Measurements from ENCODE around the gene SLC27A2.

Gene SLC27A2

DNA sequence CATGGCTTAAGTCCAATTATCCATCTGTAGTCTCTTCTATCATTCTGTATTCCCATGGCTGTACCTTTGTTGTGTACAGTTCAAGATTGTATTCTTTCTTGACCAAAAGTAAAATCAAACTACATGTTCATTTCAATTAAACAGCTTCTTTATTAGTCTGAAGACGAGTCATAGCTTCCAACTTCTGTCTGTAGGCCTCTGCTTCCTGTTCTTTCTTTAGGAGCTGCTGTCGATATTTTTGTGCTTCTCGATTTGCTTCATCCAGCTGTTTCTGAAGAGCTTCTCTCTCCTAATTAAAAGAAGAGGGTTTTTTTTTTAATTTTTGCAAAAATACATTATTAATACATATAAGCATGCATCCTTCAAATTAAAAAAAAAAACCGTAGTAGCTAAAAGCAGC, 96.5 kb downstream of the SLC27A2 start:
- no peak for ATAC-seq
- TF ChIP-seq ISL1 (CRISPR knock-in tag; IDR thresholded peaks at IDR 0.05) = no peak
- no peak for TF ChIP-seq ZNF565 (CRISPR knock-in tag; conservative IDR thresholded peaks at IDR 0.05; ENCODE audit: low read depth)
- TF ChIP-seq PPARA (CRISPR knock-in tag; IDR thresholded peaks at IDR 0.05; ENCODE audit: borderline replicate concordance) = no peak
- TF ChIP-seq SNAI2 (CRISPR knock-in tag; IDR thresholded peaks at IDR 0.05) = no peak
- TF ChIP-seq ZC3H10 (CRISPR knock-in tag; IDR thresholded peaks at IDR 0.05) = no peak
- TF ChIP-seq ZFP30 (CRISPR knock-in tag; IDR thresholded peaks at IDR 0.05) = no peak
- TF ChIP-seq, protein P1, sequence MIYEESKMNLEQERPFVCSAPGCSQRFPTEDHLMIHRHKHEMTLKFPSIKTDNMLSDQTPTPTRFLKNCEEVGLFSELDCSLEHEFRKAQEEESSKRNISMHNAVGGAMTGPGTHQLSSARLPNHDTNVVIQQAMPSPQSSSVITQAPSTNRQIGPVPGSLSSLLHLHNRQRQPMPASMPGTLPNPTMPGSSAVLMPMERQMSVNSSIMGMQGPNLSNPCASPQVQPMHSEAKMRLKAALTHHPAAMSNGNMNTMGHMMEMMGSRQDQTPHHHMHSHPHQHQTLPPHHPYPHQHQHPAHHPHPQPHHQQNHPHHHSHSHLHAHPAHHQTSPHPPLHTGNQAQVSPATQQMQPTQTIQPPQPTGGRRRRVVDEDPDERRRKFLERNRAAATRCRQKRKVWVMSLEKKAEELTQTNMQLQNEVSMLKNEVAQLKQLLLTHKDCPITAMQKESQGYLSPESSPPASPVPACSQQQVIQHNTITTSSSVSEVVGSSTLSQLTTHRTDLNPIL (CRISPR knock-in tag; IDR thresholded peaks at IDR 0.05; ENCODE audit: low read depth) = no peak
- TF ChIP-seq ARNTL (CRISPR knock-in tag; IDR thresholded peaks at IDR 0.05; ENCODE audit: borderline replicate concordance, low read depth) = no peak
- TF ChIP-seq ESRRG (CRISPR knock-in tag; IDR thresholded peaks at IDR 0.05) = no peak
- no peak for TF ChIP-seq TCF4 (CRISPR knock-in tag; IDR thresholded peaks at IDR 0.05; ENCODE audit: borderline replicate concordance)
- TF ChIP-seq, protein P2, sequence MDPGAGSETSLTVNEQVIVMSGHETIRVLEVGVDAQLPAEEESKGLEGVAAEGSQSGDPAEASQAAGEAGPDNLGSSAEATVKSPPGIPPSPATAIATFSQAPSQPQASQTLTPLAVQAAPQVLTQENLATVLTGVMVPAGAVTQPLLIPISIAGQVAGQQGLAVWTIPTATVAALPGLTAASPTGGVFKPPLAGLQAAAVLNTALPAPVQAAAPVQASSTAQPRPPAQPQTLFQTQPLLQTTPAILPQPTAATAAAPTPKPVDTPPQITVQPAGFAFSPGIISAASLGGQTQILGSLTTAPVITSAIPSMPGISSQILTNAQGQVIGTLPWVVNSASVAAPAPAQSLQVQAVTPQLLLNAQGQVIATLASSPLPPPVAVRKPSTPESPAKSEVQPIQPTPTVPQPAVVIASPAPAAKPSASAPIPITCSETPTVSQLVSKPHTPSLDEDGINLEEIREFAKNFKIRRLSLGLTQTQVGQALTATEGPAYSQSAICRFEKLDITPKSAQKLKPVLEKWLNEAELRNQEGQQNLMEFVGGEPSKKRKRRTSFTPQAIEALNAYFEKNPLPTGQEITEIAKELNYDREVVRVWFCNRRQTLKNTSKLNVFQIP (CRISPR knock-in tag; IDR thresholded peaks at IDR 0.05; ENCODE audit: borderline replicate concordance, low read depth) = no peak

DNA sequence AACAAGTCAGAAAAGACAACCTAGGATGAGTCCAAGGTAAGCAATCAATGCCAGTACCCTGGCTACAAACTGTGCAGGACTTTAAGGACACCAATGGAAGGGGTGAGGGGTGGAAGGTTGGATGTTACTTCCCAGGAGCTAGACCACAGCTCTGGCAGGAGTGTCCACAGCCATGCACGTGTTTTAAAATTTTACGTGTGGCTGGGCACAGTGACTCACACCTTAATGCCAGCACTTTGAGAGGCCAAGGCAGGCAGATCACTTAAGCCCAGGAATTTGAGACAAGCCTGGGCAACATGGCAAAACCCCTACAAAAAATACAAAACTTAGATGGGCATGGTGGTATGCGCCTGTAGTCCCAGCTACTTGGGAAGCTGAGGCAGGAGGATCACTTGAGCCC, 98.3 kb downstream of the SLC27A2 start:
- TF ChIP-seq ZC3H10 (CRISPR knock-in tag; IDR thresholded peaks at IDR 0.05) (no peak), PPARA (CRISPR knock-in tag; IDR thresholded peaks at IDR 0.05; ENCODE audit: borderline replicate concordance) (no peak), TOX (CRISPR knock-in tag; IDR thresholded peaks at IDR 0.05; ENCODE audit: borderline replicate concordance) (no peak), OSR1 (CRISPR knock-in tag; IDR thresholded peaks at IDR 0.05) (no peak), BACH2 (CRISPR knock-in tag; IDR thresholded peaks at IDR 0.05; ENCODE audit: borderline replicate concordance) (no peak), ZFP30 (CRISPR knock-in tag; IDR thresholded peaks at IDR 0.05) (no peak), CSDC2 (CRISPR knock-in tag; IDR thresholded peaks at IDR 0.05) (no peak), ZFP3 (CRISPR knock-in tag; IDR thresholded peaks at IDR 0.05) (no peak), ZNF565 (CRISPR knock-in tag; conservative IDR thresholded peaks at IDR 0.05; ENCODE audit: low read depth) (no peak), ISL1 (CRISPR knock-in tag; IDR thresholded peaks at IDR 0.05) (no peak), TCF4 (CRISPR knock-in tag; IDR thresholded peaks at IDR 0.05; ENCODE audit: borderline replicate concordance) (no peak), ZNF70 (CRISPR knock-in tag; IDR thresholded peaks at IDR 0.05) (no peak), GLIS3 (CRISPR knock-in tag; IDR thresholded peaks at IDR 0.05) (no peak)
- TF ChIP-seq, protein P3, sequence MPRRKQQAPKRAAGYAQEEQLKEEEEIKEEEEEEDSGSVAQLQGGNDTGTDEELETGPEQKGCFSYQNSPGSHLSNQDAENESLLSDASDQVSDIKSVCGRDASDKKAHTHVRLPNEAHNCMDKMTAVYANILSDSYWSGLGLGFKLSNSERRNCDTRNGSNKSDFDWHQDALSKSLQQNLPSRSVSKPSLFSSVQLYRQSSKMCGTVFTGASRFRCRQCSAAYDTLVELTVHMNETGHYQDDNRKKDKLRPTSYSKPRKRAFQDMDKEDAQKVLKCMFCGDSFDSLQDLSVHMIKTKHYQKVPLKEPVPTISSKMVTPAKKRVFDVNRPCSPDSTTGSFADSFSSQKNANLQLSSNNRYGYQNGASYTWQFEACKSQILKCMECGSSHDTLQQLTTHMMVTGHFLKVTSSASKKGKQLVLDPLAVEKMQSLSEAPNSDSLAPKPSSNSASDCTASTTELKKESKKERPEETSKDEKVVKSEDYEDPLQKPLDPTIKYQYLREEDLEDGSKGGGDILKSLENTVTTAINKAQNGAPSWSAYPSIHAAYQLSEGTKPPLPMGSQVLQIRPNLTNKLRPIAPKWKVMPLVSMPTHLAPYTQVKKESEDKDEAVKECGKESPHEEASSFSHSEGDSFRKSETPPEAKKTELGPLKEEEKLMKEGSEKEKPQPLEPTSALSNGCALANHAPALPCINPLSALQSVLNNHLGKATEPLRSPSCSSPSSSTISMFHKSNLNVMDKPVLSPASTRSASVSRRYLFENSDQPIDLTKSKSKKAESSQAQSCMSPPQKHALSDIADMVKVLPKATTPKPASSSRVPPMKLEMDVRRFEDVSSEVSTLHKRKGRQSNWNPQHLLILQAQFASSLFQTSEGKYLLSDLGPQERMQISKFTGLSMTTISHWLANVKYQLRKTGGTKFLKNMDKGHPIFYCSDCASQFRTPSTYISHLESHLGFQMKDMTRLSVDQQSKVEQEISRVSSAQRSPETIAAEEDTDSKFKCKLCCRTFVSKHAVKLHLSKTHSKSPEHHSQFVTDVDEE (CRISPR knock-in tag; IDR thresholded peaks at IDR 0.05) = no peak
- TF ChIP-seq, protein P4, sequence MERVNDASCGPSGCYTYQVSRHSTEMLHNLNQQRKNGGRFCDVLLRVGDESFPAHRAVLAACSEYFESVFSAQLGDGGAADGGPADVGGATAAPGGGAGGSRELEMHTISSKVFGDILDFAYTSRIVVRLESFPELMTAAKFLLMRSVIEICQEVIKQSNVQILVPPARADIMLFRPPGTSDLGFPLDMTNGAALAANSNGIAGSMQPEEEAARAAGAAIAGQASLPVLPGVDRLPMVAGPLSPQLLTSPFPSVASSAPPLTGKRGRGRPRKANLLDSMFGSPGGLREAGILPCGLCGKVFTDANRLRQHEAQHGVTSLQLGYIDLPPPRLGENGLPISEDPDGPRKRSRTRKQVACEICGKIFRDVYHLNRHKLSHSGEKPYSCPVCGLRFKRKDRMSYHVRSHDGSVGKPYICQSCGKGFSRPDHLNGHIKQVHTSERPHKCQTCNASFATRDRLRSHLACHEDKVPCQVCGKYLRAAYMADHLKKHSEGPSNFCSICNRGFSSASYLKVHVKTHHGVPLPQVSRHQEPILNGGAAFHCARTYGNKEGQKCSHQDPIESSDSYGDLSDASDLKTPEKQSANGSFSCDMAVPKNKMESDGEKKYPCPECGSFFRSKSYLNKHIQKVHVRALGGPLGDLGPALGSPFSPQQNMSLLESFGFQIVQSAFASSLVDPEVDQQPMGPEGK (CRISPR knock-in tag; IDR thresholded peaks at IDR 0.05; ENCODE audit: borderline replicate concordance) = no peak
- TF ChIP-seq, protein P1 (CRISPR knock-in tag; IDR thresholded peaks at IDR 0.05; ENCODE audit: low read depth) = no peak
- ATAC-seq = no peak

DNA sequence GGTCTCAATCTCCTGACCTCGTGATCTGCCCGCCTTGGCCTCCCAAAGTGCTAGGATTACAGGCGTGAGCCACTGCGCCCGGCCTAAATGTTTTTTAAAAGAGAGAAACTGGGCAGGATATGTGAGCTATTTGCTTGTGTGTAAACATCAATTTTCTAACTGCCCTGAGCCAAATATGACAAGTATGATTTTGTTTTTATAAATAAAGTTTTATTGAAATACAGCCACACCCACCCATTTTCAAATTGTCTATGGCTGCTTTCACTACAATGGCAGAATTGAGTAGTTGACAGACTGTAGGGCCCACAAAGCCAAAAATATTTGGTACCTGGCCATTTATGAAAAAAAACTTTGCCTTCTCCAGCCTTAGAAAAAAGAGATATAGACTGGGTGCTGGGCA, 99.4 kb downstream of the SLC27A2 start:
- ATAC-seq = no peak
- TF ChIP-seq OSR1 (CRISPR knock-in tag; IDR thresholded peaks at IDR 0.05) = no peak
- TF ChIP-seq ZFP30 (CRISPR knock-in tag; IDR thresholded peaks at IDR 0.05) = no peak
- no peak for TF ChIP-seq SNAI2 (CRISPR knock-in tag; IDR thresholded peaks at IDR 0.05)
- TF ChIP-seq, protein P3 (CRISPR knock-in tag; IDR thresholded peaks at IDR 0.05) = no peak
- TF ChIP-seq, protein P4 (CRISPR knock-in tag; IDR thresholded peaks at IDR 0.05; ENCODE audit: borderline replicate concordance) = no peak
- no peak for TF ChIP-seq ESRRG (CRISPR knock-in tag; IDR thresholded peaks at IDR 0.05)
- no peak for TF ChIP-seq CSDC2 (CRISPR knock-in tag; IDR thresholded peaks at IDR 0.05)
- no peak for TF ChIP-seq ZNF70 (CRISPR knock-in tag; IDR thresholded peaks at IDR 0.05)

All from SK-N-SH treated with all-trans-retinoic acid at 6 μM for 48 hours (cell line).